Neural cell (in vitro differentiated cells): ENCODE results near the gene HBA2. TPM values are rescaled to one million over a fixed set of nuclear protein-coding genes. Genes with fewer than 3 reads are reported as not detected.

Experiments used
- H2AFZ ChIP-seq: fragments of 200-600, 300-800 bp; sonication (generic), shearing (Covaris generic); 2 replicates; pipeline ENCODE4 v1.6.0; 2014; ENCODE audit warnings: low read depth, mild to moderate bottlenecking, antibody characterized with exemption, low read length, moderate library complexity
- H3F3A ChIP-seq: fragments of 200-600 bp; shearing (Covaris generic); 2 replicates; pipeline ENCODE4 v1.6.1; 2016; ENCODE audit warnings: mild to moderate bottlenecking, moderate library complexity, mixed read lengths, antibody characterized with exemption, low read length; ENCODE audit not compliant: insufficient read depth, poor library complexity, severe bottlenecking
- H3K27ac ChIP-seq: fragments of 200-600, 300-800 bp; sonication (generic), shearing (Covaris generic); 2 replicates; pipeline ENCODE4 v1.5.1; 2014; ENCODE audit warnings: mild to moderate bottlenecking, low read length, moderate library complexity
- H3K27me3 ChIP-seq: fragments of 300-800, 200-600 bp; sonication (generic), shearing (Covaris generic); 2 replicates; pipeline ENCODE4 v1.6.0; 2014; ENCODE audit warnings: mild to moderate bottlenecking, low read depth, low read length, moderate library complexity; ENCODE audit not compliant: insufficient read depth
- H3K36me3 ChIP-seq: fragments of 300-800, 200-600 bp; sonication (generic), shearing (Covaris generic); 2 replicates; pipeline ENCODE4 v1.5.1; 2014; ENCODE audit warnings: mild to moderate bottlenecking, antibody characterized with exemption, low read length, moderate library complexity; ENCODE audit not compliant: insufficient read depth
- H3K4me2 ChIP-seq: fragments of 300-800, 200-600 bp; sonication (generic), shearing (Covaris generic); 2 replicates; pipeline ENCODE4 v1.6.0; 2014; ENCODE audit warnings: mild to moderate bottlenecking, low read length
- H3K4me3 ChIP-seq: fragments of 300-800, 200-600 bp; sonication (generic), shearing (Covaris generic); 2 replicates; pipeline ENCODE4 v1.5.1; 2014; ENCODE audit warnings: mild to moderate bottlenecking, low read length, moderate library complexity
- H3K79me2 ChIP-seq: fragments of 200-600 bp; shearing (Covaris generic); replicated peaks from 2 replicates; pipeline ENCODE4 v1.6.0; 2014; ENCODE audit warnings: mild to moderate bottlenecking, low read length, moderate library complexity; ENCODE audit not compliant: insufficient read depth
- H3K9ac ChIP-seq: fragments of 300-800, 200-600 bp; sonication (generic), shearing (Covaris generic); 2 replicates; pipeline ENCODE4 v1.6.1; 2016; ENCODE audit warnings: mild to moderate bottlenecking, low read length, mixed read lengths
- H3K9me2 ChIP-seq: fragments of 200-600 bp; shearing (Covaris generic); 2 replicates; pipeline ENCODE4 v1.6.1; 2016; ENCODE audit warnings: mild to moderate bottlenecking, low read length, mixed read lengths; ENCODE audit not compliant: insufficient read depth
- H3K9me3 ChIP-seq: fragments of 200-600, 300-800 bp; sonication (generic), shearing (Covaris generic); 2 replicates; pipeline ENCODE4 v1.6.1; 2016; ENCODE audit warnings: mild to moderate bottlenecking, mixed run types, low read length, moderate library complexity, mixed read lengths
- H4K20me1 ChIP-seq: fragments of 200-600 bp; shearing (Covaris generic); 2 replicates; pipeline ENCODE4 v1.6.1; 2016; ENCODE audit warnings: mild to moderate bottlenecking, mixed run types; ENCODE audit not compliant: insufficient read depth
- CTCF ChIP-seq: fragments of 450-650 bp; IDR thresholded peaks from 2 replicates; pipeline ENCODE4 v1.5.1; 2014; ENCODE audit warnings: antibody characterized with exemption, mild to moderate bottlenecking, moderate library complexity; ENCODE audit not compliant: poor library complexity, severe bottlenecking
- EP300 ChIP-seq: fragments of 450-650 bp; conservative IDR thresholded peaks from 2 replicates; pipeline ENCODE4 v1.6.1; 2014; ENCODE audit warnings: antibody characterized with exemption, mild to moderate bottlenecking, moderate library complexity; ENCODE audit not compliant: poor library complexity, severe bottlenecking
- EZH2 ChIP-seq: fragments of 200-600, 300-800 bp; shearing (Covaris generic), sonication (generic); IDR thresholded peaks from 2 replicates; pipeline ENCODE4 v1.6.1; 2014; ENCODE audit warnings: antibody characterized with exemption, low read length, borderline replicate concordance, mild to moderate bottlenecking; ENCODE audit not compliant: insufficient read depth, poor library complexity, severe bottlenecking
- MXI1 ChIP-seq: fragments of 450-650 bp; conservative IDR thresholded peaks from 2 replicates; pipeline ENCODE4 v1.6.1; 2014; ENCODE audit warnings: antibody characterized with exemption, mild to moderate bottlenecking; ENCODE audit not compliant: poor library complexity, severe bottlenecking
- POLR2AphosphoS5 ChIP-seq: IDR thresholded peaks from 2 replicates; pipeline ENCODE4 v1.6.1; 2012
- RAD21 ChIP-seq: fragments of 450-650 bp; conservative IDR thresholded peaks from 2 replicates; pipeline ENCODE4 v1.6.1; 2014; ENCODE audit warnings: antibody characterized with exemption, mild to moderate bottlenecking, moderate library complexity
- REST ChIP-seq: IDR thresholded peaks from 2 replicates; pipeline ENCODE4 v1.6.1; 2012; ENCODE audit warnings: borderline replicate concordance
- SMC3 ChIP-seq: fragments of 450-650 bp; conservative IDR thresholded peaks from 2 replicates; pipeline ENCODE4 v1.6.1; 2014; ENCODE audit warnings: antibody characterized with exemption, mild to moderate bottlenecking, moderate library complexity; ENCODE audit not compliant: poor library complexity
- TAF1 ChIP-seq: IDR thresholded peaks from 2 replicates; pipeline ENCODE4 v1.6.1; 2012; ENCODE audit warnings: low read depth
- polyA plus RNA-seq: library from polyadenylated mRNA; depleted of rRNA; stranded (reverse); fragments of >200 nt; gene quantifications from 2 replicates; pipeline ENCODE4 v1.2.3, GENCODE V29; 2014

HBA2 gene
- polyA plus RNA-seq, 1 donor from 2014 or later: not detected

GRCh38 chr16:165539-166374, 6.9 kb upstream of the HBA2 start, which contains the start of gene HBM (continued):
- TF ChIP-seq EZH2 (peak; percentile 73), RAD21 (no peak)

- H3K9me3 ChIP-seq: no peaks in the 10 kb centered on the region
- H2AFZ ChIP-seq: no peak overlapping the region
- no peaks in the 10 kb centered on the region for H3K9me2 ChIP-seq
- no peaks in the 10 kb centered on the region for H4K20me1 ChIP-seq
- peak; percentile 5 for TF ChIP-seq EZH2
- peak; percentile 49 for TF ChIP-seq MXI1
- no peak for TF ChIP-seq EP300
- peaks cover 74% of the 10 kb centered on the region for H3K27me3 ChIP-seq
- H3K27ac ChIP-seq: no peak overlapping the region
- H3K4me2 ChIP-seq: no peak overlapping the region
- H3F3A ChIP-seq: no peaks in the 10 kb centered on the region
- peak overlapping the region; percentile 56 for H3K4me3 ChIP-seq
- no peaks in the 10 kb centered on the region for H3K36me3 ChIP-seq
- no peak overlapping the region for H3K9ac ChIP-seq
- no peaks in the 10 kb centered on the region for H3K79me2 ChIP-seq
Observed at GRCh38 chr16:166375-167121, 6.1 kb upstream of the HBA2 start.

GRCh38 chr16:167122-167690, 5.5 kb upstream of the HBA2 start:
- H3K4me3 ChIP-seq: no peak overlapping the region
- H3K79me2 ChIP-seq: no peaks in the 10 kb centered on the region
- peaks cover 76% of the 10 kb centered on the region for H3K27me3 ChIP-seq
- no peak for TF ChIP-seq TAF1
- H4K20me1 ChIP-seq: no peaks in the 10 kb centered on the region
- H3K36me3 ChIP-seq: no peaks in the 10 kb centered on the region
- no peaks in the 10 kb centered on the region for H3K9me2 ChIP-seq
- no peak overlapping the region for H3K9ac ChIP-seq
- H3F3A ChIP-seq: no peaks in the 10 kb centered on the region
- no peak overlapping the region for H2AFZ ChIP-seq
- H3K4me2 ChIP-seq: no peak overlapping the region
- no peaks in the 10 kb centered on the region for H3K9me3 ChIP-seq
- H3K27ac ChIP-seq: no peak overlapping the region

- Histone ChIP-seq H3K36me3 (no peaks in the 10 kb centered on the region), H3K79me2 (no peaks in the 10 kb centered on the region), H3K9me3 (no peaks in the 10 kb centered on the region), H4K20me1 (no peaks in the 10 kb centered on the region), H3F3A (no peaks in the 10 kb centered on the region), H2AFZ (no peak overlapping the region), H3K27ac (no peak overlapping the region), H3K4me3 (no peak overlapping the region), H3K9ac (no peak overlapping the region), H3K9me2 (no peaks in the 10 kb centered on the region), H3K4me2 (no peak overlapping the region), H3K27me3 (peaks cover 70% of the 10 kb centered on the region)
- TF ChIP-seq SMC3: no peak
- no peak for TF ChIP-seq EP300
- TF ChIP-seq RAD21: no peak
- TF ChIP-seq POLR2AphosphoS5: no peak
- TF ChIP-seq CTCF: no peak
- no peak for TF ChIP-seq EZH2
- TF ChIP-seq MXI1: no peak
- TF ChIP-seq REST: no peak
- TF ChIP-seq TAF1: no peak
Observed at GRCh38 chr16:168424-168823, 4.3 kb upstream of the HBA2 start.
